Activated CD8-positive, alpha-beta T cell treated with anti-CD3 and anti-CD28 coated beads, Interleukin-2, amount 10 ng/mL, durations not matched to agents 7 days and 5 days (primary cell): ENCODE results near the gene BICD2. TPM values are rescaled to one million over a fixed set of nuclear protein-coding genes. Genes with fewer than 3 reads are reported as not detected.

Experiments
- ATAC-seq: fragments of 150-1000 bp; cut with Tn5 transposase; one replicate; pipeline ENCODE4 v1.10.0; 2021; ENCODE audit warnings: moderate library complexity
- CTCF ChIA-PET: fragments of 350-600 bp; sonication (Branson Sonifier 250); formaldehyde crosslinking; loops from one replicate; lab custom pipeline; 2021; ENCODE audit warnings: antibody characterized with exemption; lab: Charles Lee
- POLR2A ChIA-PET: fragments of 350-600 bp; sonication (Branson Sonifier 250); formaldehyde crosslinking; loops from one replicate; lab custom pipeline; 2021; ENCODE audit warnings: antibody characterized with exemption; lab: Charles Lee
- DNase-seq: peaks from one replicate; pipeline ENCODE4 v3.0.0-alpha.2; 2020
- H3K27ac Mint-ChIP-seq: one replicate; pipeline ENCODE4 v1.8.0; 2021; ENCODE audit warnings: mild to moderate bottlenecking, mixed read lengths
- H3K27me3 Mint-ChIP-seq: one replicate; pipeline ENCODE4 v1.8.0; 2021; ENCODE audit warnings: low read depth, mixed read lengths
- H3K36me3 Mint-ChIP-seq: one replicate; pipeline ENCODE4 v1.8.0; 2021; ENCODE audit warnings: low read depth, mixed read lengths
- H3K4me1 Mint-ChIP-seq: one replicate; pipeline ENCODE4 v1.8.0; 2021; ENCODE audit warnings: low read depth, mixed read lengths
- H3K4me3 Mint-ChIP-seq: one replicate; pipeline ENCODE4 v1.8.0; 2021; ENCODE audit warnings: mild to moderate bottlenecking, mixed read lengths
- H3K9me3 Mint-ChIP-seq: one replicate; pipeline ENCODE4 v1.8.0; 2022; ENCODE audit warnings: mixed read lengths; ENCODE audit not compliant: insufficient read depth
- total RNA-seq, 2 experiments: library from RNA; stranded (reverse); gene quantifications; one replicate each; pipeline ENCODE4 v1.2.3, GENCODE V29; 2021

The BICD2 gene
- total RNA-seq, 2 experiments from 2014 or later = 31.9 to 32.5 TPM

- Mint-ChIP-seq H3K27me3 (no peaks in the 10 kb centered on the region), H3K4me1 (peaks cover 48% of the 10 kb centered on the region), H3K9me3 (no peaks in the 10 kb centered on the region), H3K27ac (peak overlapping the region; percentile 96), H3K4me3 (peak overlapping the region; percentile 96), H3K36me3 (peaks cover 25% of the 10 kb centered on the region)
- DNase-seq (no peak), ATAC-seq (peak; percentile 10)
- POLR2A ChIA-PET = interaction anchor here (0.6 to 1.6 kb wide), 6 partner anchors 10 to 554 kb away, joined by 3 to 9 read pairs (median 4); partner anchors contain the start of genes BICD2, CENPP and SPTLC1
- CTCF ChIA-PET = interaction anchor here (1.1 to 2.6 kb wide), 7 partner anchors 8 to 343 kb away, joined by 3 to 14 read pairs (median 5); partner anchors contain the start of gene CENPP
Observed at GRCh38 chr9:92669527-92669889, 95.1 kb downstream of the BICD2 start.

- DNase-seq = peak; percentile 57
- H3K27ac Mint-ChIP-seq = peak overlapping the region; percentile 96
- no peaks in the 10 kb centered on the region for H3K9me3 Mint-ChIP-seq
- ATAC-seq = no peak
- H3K27me3 Mint-ChIP-seq = no peaks in the 10 kb centered on the region
- peak overlapping the region; percentile 96 for H3K4me3 Mint-ChIP-seq
- ChIA-PET POLR2A (no interaction called here), CTCF (no interaction called here)
- peaks cover 53% of the 10 kb centered on the region for H3K4me1 Mint-ChIP-seq
- H3K36me3 Mint-ChIP-seq = peaks cover 24% of the 10 kb centered on the region
Observed at GRCh38 chr9:92668746-92669526, 95.7 kb downstream of the BICD2 start.

- peak overlapping the region; percentile 2 for H3K27ac Mint-ChIP-seq
- DNase-seq (no peak), ATAC-seq (no peak)
- H3K4me3 Mint-ChIP-seq = no peak overlapping the region
- no peaks in the 10 kb centered on the region for H3K9me3 Mint-ChIP-seq
- H3K4me1 Mint-ChIP-seq = peaks cover 61% of the 10 kb centered on the region
- CTCF ChIA-PET = no interaction called here
- H3K36me3 Mint-ChIP-seq = peaks cover 30% of the 10 kb centered on the region
- POLR2A ChIA-PET = no interaction called here
- H3K27me3 Mint-ChIP-seq = no peaks in the 10 kb centered on the region
Observed at GRCh38 chr9:92666912-92667532, 97.6 kb downstream of the BICD2 start.

GRCh38 chr9:92666236-92666635, 98.4 kb downstream of the BICD2 start:
- Mint-ChIP-seq H3K27me3 (no peaks in the 10 kb centered on the region), H3K4me3 (no peak overlapping the region), H3K36me3 (peaks cover 34% of the 10 kb centered on the region), H3K9me3 (no peaks in the 10 kb centered on the region), H3K27ac (peak overlapping the region; percentile 41), H3K4me1 (peaks cover 62% of the 10 kb centered on the region)
- ChIA-PET POLR2A (no interaction called here), CTCF (no interaction called here)
- ATAC-seq (no peak), DNase-seq (no peak)

GRCh38 chr9:92665836-92666235, 98.8 kb downstream of the BICD2 start:
- no peak for ATAC-seq
- H3K9me3 Mint-ChIP-seq = no peaks in the 10 kb centered on the region
- H3K27ac Mint-ChIP-seq = peak overlapping the region; percentile 41
- peaks cover 34% of the 10 kb centered on the region for H3K36me3 Mint-ChIP-seq
- no peak overlapping the region for H3K4me3 Mint-ChIP-seq
- no peaks in the 10 kb centered on the region for H3K27me3 Mint-ChIP-seq
- H3K4me1 Mint-ChIP-seq = peaks cover 60% of the 10 kb centered on the region
- DNase-seq = no peak
- ChIA-PET POLR2A (no interaction called here), CTCF (no interaction called here)

- ChIA-PET CTCF (interaction anchor here (1.2 to 1.4 kb wide), 3 partner anchors 43 to 127 kb away, joined by 3 to 8 read pairs (median 4); partner anchors contain the start of gene BICD2), POLR2A (no interaction called here)
- H3K36me3 Mint-ChIP-seq = peaks cover 30% of the 10 kb centered on the region
- H3K27ac Mint-ChIP-seq = peak overlapping the region; percentile 91
- H3K4me3 Mint-ChIP-seq = peak overlapping the region; percentile 7
- no peaks in the 10 kb centered on the region for H3K27me3 Mint-ChIP-seq
- ATAC-seq (peak; percentile 73), DNase-seq (peak; percentile 79)
- no peaks in the 10 kb centered on the region for H3K9me3 Mint-ChIP-seq
- H3K4me1 Mint-ChIP-seq = peaks cover 56% of the 10 kb centered on the region
Observed at GRCh38 chr9:92664394-92665152, 100.1 kb downstream of the BICD2 start.

GRCh38 chr9:92663951-92664350, 100.7 kb downstream of the BICD2 start:
- no peaks in the 10 kb centered on the region for H3K9me3 Mint-ChIP-seq
- no peaks in the 10 kb centered on the region for H3K27me3 Mint-ChIP-seq
- peaks cover 28% of the 10 kb centered on the region for H3K36me3 Mint-ChIP-seq
- POLR2A ChIA-PET = no interaction called here
- H3K27ac Mint-ChIP-seq = peak overlapping the region; percentile 91
- CTCF ChIA-PET = interaction anchor here (1.2 to 1.3 kb wide), 2 partner anchors 43 to 101 kb away, joined by 3 to 8 read pairs; partner anchors contain the start of gene BICD2
- H3K4me3 Mint-ChIP-seq = no peak overlapping the region
- ATAC-seq (no peak), DNase-seq (no peak)
- H3K4me1 Mint-ChIP-seq = peaks cover 54% of the 10 kb centered on the region

- CTCF ChIA-PET = no interaction called here
- no peaks in the 10 kb centered on the region for H3K27me3 Mint-ChIP-seq
- peaks cover 46% of the 10 kb centered on the region for H3K4me1 Mint-ChIP-seq
Observed at GRCh38 chr9:92663126-92663525, 101.5 kb downstream of the BICD2 start.

GRCh38 chr9:92661743-92662142, 102.9 kb downstream of the BICD2 start:
- CTCF ChIA-PET = interaction anchor here (1.3 kb wide), 1 partner anchor 8 kb away, joined by 5 read pairs; the partner anchor contains the start of gene IPPK
- POLR2A ChIA-PET = no interaction called here
- H3K27me3 Mint-ChIP-seq = no peaks in the 10 kb centered on the region
- no peaks in the 10 kb centered on the region for H3K9me3 Mint-ChIP-seq
- ATAC-seq (no peak), DNase-seq (no peak)
- H3K36me3 Mint-ChIP-seq = peaks cover 29% of the 10 kb centered on the region
- H3K27ac Mint-ChIP-seq = no peak overlapping the region
- H3K4me3 Mint-ChIP-seq = no peak overlapping the region
- peaks cover 36% of the 10 kb centered on the region for H3K4me1 Mint-ChIP-seq

More at GRCh38 chr9:92663126-92663525, 101.5 kb downstream of the BICD2 start:
- no peak for DNase-seq
- H3K9me3 Mint-ChIP-seq = no peaks in the 10 kb centered on the region
- POLR2A ChIA-PET = interaction anchor here (0.7 kb wide), 1 partner anchor 450 kb away, joined by 3 read pairs; no protein-coding TSS in a partner anchor
- H3K4me3 Mint-ChIP-seq = no peak overlapping the region
- ATAC-seq = no peak
- H3K36me3 Mint-ChIP-seq = peaks cover 26% of the 10 kb centered on the region
- peak overlapping the region; percentile 91 for H3K27ac Mint-ChIP-seq
